CD4-positive, alpha-beta T cell (primary cell): ENCODE data around the gene NUBPL. TPM values are rescaled to one million over a fixed set of nuclear protein-coding genes. Genes with fewer than 3 reads are reported as not detected.

Source experiments
- ATAC-seq: fragments of 200-7000 bp; cut with Tn5 transposase; one replicate; pipeline ENCODE4 v1.10.0; 2022; ENCODE audit warnings: mild to moderate bottlenecking; ENCODE audit not compliant: poor library complexity
- CTCF ChIA-PET: fragments of 350-600 bp; sonication (Branson Sonifier 250); formaldehyde crosslinking; loops from one replicate; lab custom pipeline; 2021; ENCODE audit warnings: antibody characterized with exemption, inconsistent platforms; lab: Charles Lee
- POLR2A ChIA-PET: fragments of 350-600 bp; sonication (Branson Sonifier 250); formaldehyde crosslinking; loops from one replicate; lab custom pipeline; 2021; ENCODE audit warnings: antibody characterized with exemption, inconsistent platforms; lab: Charles Lee
- DNase-seq, 14 experiments: peaks; one replicate each; pipeline ENCODE4 v3.0.0-alpha.2; 2013 to 2020; ENCODE audit warnings: mixed read lengths in 2 of 14
- H3K27ac ChIP-seq, 2 donors: one replicate each; pipeline versions ENCODE4 v1.5.1 to v1.7.0; 2013; ENCODE audit warnings: low read length in 2 of 2, low read depth in 1 of 2, mild to moderate bottlenecking in 1 of 2
- H3K27me3 ChIP-seq, 2 experiments: 1 replicate in 1 of 2; 2 replicates in 1 of 2; pipeline versions ENCODE4 v1.6.1 to v1.7.0; 2013; ENCODE audit warnings: low read length in 2 of 2, control low read depth in 1 of 2, mild to moderate bottlenecking in 1 of 2, moderate library complexity in 1 of 2; ENCODE audit not compliant: insufficient read depth in 2 of 2, control insufficient read depth in 1 of 2
- H3K36me3 ChIP-seq: one replicate; pipeline ENCODE4 v1.6.1; 2013; ENCODE audit warnings: low read length, control low read depth; ENCODE audit not compliant: insufficient read depth
- H3K4me1 ChIP-seq: one replicate; pipeline ENCODE4 v1.6.1; 2013; ENCODE audit warnings: low read length, control low read depth; ENCODE audit not compliant: insufficient read depth
- H3K4me3 ChIP-seq: one replicate; pipeline ENCODE4 v1.5.1; 2013; ENCODE audit warnings: mild to moderate bottlenecking, low read length, moderate library complexity
- H3K9me3 ChIP-seq, 2 experiments: 1 replicate in 1 of 2; 2 replicates in 1 of 2; pipeline versions ENCODE4 v1.6.1 to v1.7.0; 2013; ENCODE audit warnings: low read length in 2 of 2, mild to moderate bottlenecking in 2 of 2, control low read depth in 1 of 2, moderate library complexity in 1 of 2; ENCODE audit not compliant: control insufficient read depth in 1 of 2, insufficient read depth in 1 of 2
- H3K27ac Mint-ChIP-seq: one replicate; pipeline ENCODE4 v1.8.0; 2020; ENCODE audit warnings: mixed read lengths
- H3K27me3 Mint-ChIP-seq: one replicate; pipeline ENCODE4 v1.8.0; 2021; ENCODE audit warnings: mixed read lengths
- H3K36me3 Mint-ChIP-seq: one replicate; pipeline ENCODE4 v1.8.0; 2021; ENCODE audit warnings: low read depth, mixed read lengths
- H3K4me1 Mint-ChIP-seq: one replicate; pipeline ENCODE4 v1.8.0; 2021; ENCODE audit warnings: low read depth, mixed read lengths
- H3K4me3 Mint-ChIP-seq: one replicate; pipeline ENCODE4 v1.8.0; 2020; ENCODE audit warnings: mild to moderate bottlenecking, mixed read lengths
- H3K9me3 Mint-ChIP-seq: one replicate; pipeline ENCODE4 v1.8.0; 2020; ENCODE audit warnings: mixed read lengths
- intact Hi-C, 2 experiments: fragments of 100-400 bp; cut with DNase I in 1 of 2; cut with micrococcal nuclease in 1 of 2; formaldehyde crosslinking; loops; one replicate each; pipeline versions ENCODE4 v1.15.1 to v1.9.0; 2023 to 2025; cut with DNase I, micrococcal nuclease
- total RNA-seq, 174 experiments: library from RNA in 2 of 174; stranded (reverse) in 2 of 174; gene quantifications; one replicate each; pipeline ENCODE4 v1.2.3 and lab custom pipeline; 2021 to 2026
- TF ChIP-seq, protein P1 (sequence below): fragments of 200-600 bp; IDR thresholded peaks from one replicate; pipeline ENCODE4 v1.8.0; 2022; ENCODE audit warnings: antibody characterized with exemption, mild to moderate bottlenecking

NUBPL gene
- total RNA-seq, 2 experiments from 2014 or later = 7.2 to 8.2 TPM

DNA sequence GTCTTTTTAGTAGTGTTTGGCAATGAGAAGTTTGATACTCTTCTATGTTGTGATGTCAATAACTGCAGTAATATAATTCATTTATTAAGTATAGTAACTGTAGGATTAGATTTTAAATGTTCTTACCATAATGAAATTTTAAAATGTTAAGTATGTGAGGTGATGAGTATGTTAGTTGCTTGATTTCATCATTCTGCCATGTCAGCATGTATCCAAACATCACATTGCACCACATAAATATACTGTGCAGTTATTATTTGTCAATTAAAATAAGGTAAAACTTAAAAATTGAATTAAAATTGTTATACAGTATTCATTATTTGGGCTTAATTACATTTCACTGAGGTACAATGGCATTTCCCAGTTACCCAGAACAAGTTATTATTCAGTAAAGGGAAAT, 138.6 kb downstream of the NUBPL start:
- CTCF ChIA-PET = no interaction called here
- Mint-ChIP-seq H3K27ac (no peak overlapping the region), H3K4me3 (no peak overlapping the region), H3K27me3 (no peaks in the 10 kb centered on the region), H3K36me3 (peaks cover 70% of the 10 kb centered on the region), H3K4me1 (no peaks in the 10 kb centered on the region), H3K9me3 (peaks cover 8% of the 10 kb centered on the region)
- no peak for ATAC-seq
- TF ChIP-seq, protein P1, sequence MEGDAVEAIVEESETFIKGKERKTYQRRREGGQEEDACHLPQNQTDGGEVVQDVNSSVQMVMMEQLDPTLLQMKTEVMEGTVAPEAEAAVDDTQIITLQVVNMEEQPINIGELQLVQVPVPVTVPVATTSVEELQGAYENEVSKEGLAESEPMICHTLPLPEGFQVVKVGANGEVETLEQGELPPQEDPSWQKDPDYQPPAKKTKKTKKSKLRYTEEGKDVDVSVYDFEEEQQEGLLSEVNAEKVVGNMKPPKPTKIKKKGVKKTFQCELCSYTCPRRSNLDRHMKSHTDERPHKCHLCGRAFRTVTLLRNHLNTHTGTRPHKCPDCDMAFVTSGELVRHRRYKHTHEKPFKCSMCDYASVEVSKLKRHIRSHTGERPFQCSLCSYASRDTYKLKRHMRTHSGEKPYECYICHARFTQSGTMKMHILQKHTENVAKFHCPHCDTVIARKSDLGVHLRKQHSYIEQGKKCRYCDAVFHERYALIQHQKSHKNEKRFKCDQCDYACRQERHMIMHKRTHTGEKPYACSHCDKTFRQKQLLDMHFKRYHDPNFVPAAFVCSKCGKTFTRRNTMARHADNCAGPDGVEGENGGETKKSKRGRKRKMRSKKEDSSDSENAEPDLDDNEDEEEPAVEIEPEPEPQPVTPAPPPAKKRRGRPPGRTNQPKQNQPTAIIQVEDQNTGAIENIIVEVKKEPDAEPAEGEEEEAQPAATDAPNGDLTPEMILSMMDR = no peak
- POLR2A ChIA-PET = no interaction called here
- peaks cover 6 to 16% of the 10 kb centered on the region in 2 experiments for H3K9me3 ChIP-seq
- intact Hi-C loops = no loop called here
- H3K4me3 ChIP-seq = no peak overlapping the region
- H3K27me3 ChIP-seq = no peaks in the 10 kb centered on the region
- peaks cover 4% of the 10 kb centered on the region for H3K36me3 ChIP-seq
- DNase-seq = no peak
- no peaks in the 10 kb centered on the region for H3K4me1 ChIP-seq
- no peak overlapping the region for H3K27ac ChIP-seq

DNA sequence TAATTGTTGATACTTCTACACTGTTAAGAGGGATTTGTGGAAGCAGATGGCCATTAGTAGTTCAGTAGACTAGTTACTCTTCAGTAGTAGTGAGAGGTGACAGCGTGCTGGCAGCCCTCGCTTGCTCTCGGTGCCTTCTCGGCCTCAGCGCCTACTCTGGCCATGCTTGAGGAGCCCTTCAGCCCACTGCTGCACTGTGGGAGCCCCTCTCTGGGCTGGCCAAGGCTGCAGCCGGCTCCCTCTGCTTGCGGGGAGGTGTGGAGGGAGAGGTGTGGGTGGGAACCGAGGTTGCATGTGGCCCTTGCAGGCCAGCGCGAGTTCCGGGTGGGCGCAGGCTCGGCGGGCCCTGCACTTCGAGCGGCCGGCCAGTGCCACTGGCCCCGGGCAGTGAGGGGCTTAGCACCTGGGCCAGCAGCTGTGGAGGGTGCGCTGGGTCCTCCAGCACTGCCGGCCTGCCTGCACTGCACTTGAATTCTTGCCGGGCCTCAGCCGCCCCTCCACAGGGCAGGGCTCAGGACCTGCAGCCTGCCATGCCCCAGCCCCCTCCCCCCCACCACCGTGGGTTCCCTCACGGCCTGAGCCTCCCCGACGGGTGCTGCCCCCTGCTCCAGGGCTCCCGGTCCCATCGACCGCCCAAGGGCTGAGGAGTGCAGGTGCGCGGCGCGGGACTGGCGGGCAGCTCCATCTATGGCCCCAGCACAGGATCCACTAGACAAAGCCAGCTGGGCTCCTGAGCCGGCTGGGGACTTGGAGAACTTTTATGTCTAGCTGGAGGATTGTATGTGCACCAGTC, 139.3 kb downstream of the NUBPL start:
- no peak overlapping the region for H3K27ac ChIP-seq
- no peaks in the 10 kb centered on the region for H3K4me1 ChIP-seq
- intact Hi-C loops = no loop called here
- Mint-ChIP-seq H3K9me3 (peaks cover 8% of the 10 kb centered on the region), H3K27me3 (no peaks in the 10 kb centered on the region), H3K36me3 (peaks cover 73% of the 10 kb centered on the region), H3K4me3 (no peak overlapping the region), H3K4me1 (no peaks in the 10 kb centered on the region), H3K27ac (no peak overlapping the region)
- DNase-seq = no peak
- no peak for ATAC-seq
- CTCF ChIA-PET = no interaction called here
- POLR2A ChIA-PET = no interaction called here
- peaks cover 4% of the 10 kb centered on the region for H3K36me3 ChIP-seq
- H3K9me3 ChIP-seq = peaks cover 6 to 21% of the 10 kb centered on the region in 2 experiments
- TF ChIP-seq, protein P1 = no peak
- H3K27me3 ChIP-seq = no peaks in the 10 kb centered on the region
- no peak overlapping the region for H3K4me3 ChIP-seq

DNA sequence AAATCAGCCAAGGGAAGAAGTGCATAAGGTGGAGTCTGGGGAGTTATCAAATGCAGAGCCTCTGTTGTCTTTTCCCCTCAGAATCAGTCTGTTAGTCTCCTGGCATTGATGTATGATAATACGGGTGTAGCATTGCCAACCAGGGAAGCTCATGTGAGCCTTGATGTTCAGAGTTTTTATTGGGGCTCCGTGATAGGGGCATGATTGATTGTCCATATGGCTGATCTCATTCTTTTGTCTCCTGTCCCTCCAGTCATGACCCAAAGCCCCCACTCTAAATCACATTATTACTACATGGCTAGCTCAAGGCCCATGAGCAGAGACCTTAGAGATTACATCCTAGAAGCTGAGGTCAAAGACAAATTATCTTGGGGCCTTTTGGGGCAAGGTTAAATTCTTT, 140.9 kb downstream of the NUBPL start:
- Histone ChIP-seq H3K36me3 (peaks cover 4% of the 10 kb centered on the region), H3K27ac (no peak overlapping the region), H3K4me3 (no peak overlapping the region), H3K9me3 (peaks cover 6 to 27% of the 10 kb centered on the region in 2 experiments), H3K27me3 (no peaks in the 10 kb centered on the region), H3K4me1 (no peaks in the 10 kb centered on the region)
- Mint-ChIP-seq H3K9me3 (peaks cover 8% of the 10 kb centered on the region), H3K4me1 (no peaks in the 10 kb centered on the region), H3K36me3 (peaks cover 73% of the 10 kb centered on the region), H3K4me3 (no peak overlapping the region), H3K27ac (no peak overlapping the region), H3K27me3 (no peaks in the 10 kb centered on the region)
- intact Hi-C loops = no loop called here
- ChIA-PET POLR2A (no interaction called here), CTCF (interaction anchor here (1.5 kb wide), 1 partner anchor 14 kb away, joined by 4 read pairs; no protein-coding TSS in a partner anchor)
- ATAC-seq (no peak), DNase-seq (no peak)
- TF ChIP-seq, protein P1 = no peak
